ENCODE results near the gene TBX6. TPM values are rescaled to one million over a fixed set of nuclear protein-coding genes. Genes with fewer than 3 reads are reported as not detected.
A peak's percentile ranks its signal among the peaks of the same experiment; 100 is the strongest.

The TBX6 gene
- total RNA-seq, 1 experiment from 2014 or later = 1.6 TPM

GRCh38 chr16:30121741-30122571 is 30.2 kb upstream of the TBX6 start:
- Mint-ChIP-seq H3K27me3 (ENCODE audit: low read depth) (peaks cover 4% of the 10 kb centered on the region), H3K4me3 (peak overlapping the region; percentile 79 to 89), H3K9me3 (no peaks in the 10 kb centered on the region), H3K4me1 (peaks cover 8 to 14% of the 10 kb centered on the region in 2 experiments), H3K36me3 (ENCODE audit: insufficient read depth in 1 of 3, low read depth in 3 of 3) (peaks cover 0 to 26% (median 16%) of the 10 kb centered on the region in 3 experiments; a peak in 6 of 7 replicates), H3K27ac (peak overlapping the region; percentile 55 to 91 (median 88); a peak in 3 of 7 replicates)
- H3K56ac ChIP-seq (ENCODE audit: insufficient read length, low read depth, low read length) = no peak overlapping the region
- peak overlapping the region; percentile 52 for H3K4me2 ChIP-seq (ENCODE audit: insufficient read depth, insufficient read length, low read length)
- WGBS (ENCODE audit: extremely low coverage, insufficient read length, low lambda C conversion rate) = no CpG with 5 or more reads among the region's 31 CpGs
- H3K4ac ChIP-seq (ENCODE audit: low read depth, low read length) = no peak overlapping the region
- no peaks in the 10 kb centered on the region for H3K9me3 ChIP-seq (ENCODE audit: control insufficient read depth, low read depth, low read length)
- H2BK20ac ChIP-seq (ENCODE audit: low read depth, low read length, poor library complexity, severe bottlenecking) = no peak overlapping the region
- H3K18ac ChIP-seq (ENCODE audit: insufficient read length, low read depth, low read length) = no peak overlapping the region
- H3T11ph ChIP-seq (ENCODE audit: low read length) = no peak overlapping the region
- no peak overlapping the region for H2BK12ac ChIP-seq (ENCODE audit: insufficient read length, low read depth, low read length)
- no peak overlapping the region for H3K27ac ChIP-seq (ENCODE audit: insufficient read length, low read depth, low read length)
- no peak overlapping the region for H2AFZ ChIP-seq (ENCODE audit: low read length)
- no peak for TF ChIP-seq CTCF (conservative IDR thresholded peaks at IDR 0.05)
- H4K5ac ChIP-seq (ENCODE audit: insufficient read length, low read depth, low read length) = no peak overlapping the region
- H2BK120ac ChIP-seq (ENCODE audit: low read depth, low read length, poor library complexity, severe bottlenecking) = no peak overlapping the region
- no peaks in the 10 kb centered on the region for H3K4me1 ChIP-seq (ENCODE audit: insufficient read depth, low read length)
- no peak overlapping the region for H3K23ac ChIP-seq (ENCODE audit: insufficient read length, low read depth, low read length)
- H3K9ac ChIP-seq (ENCODE audit: extremely low read depth, insufficient read length, low read length) = no peak overlapping the region
- H3K14ac ChIP-seq (ENCODE audit: insufficient read depth, low read length) = no peak overlapping the region
- DNase-seq = peak; percentile 33
- peaks cover 3% of the 10 kb centered on the region for H3K23me2 ChIP-seq (ENCODE audit: insufficient read length, low read depth, low read length, poor library complexity, severe bottlenecking)
- no peaks in the 10 kb centered on the region for H4K20me1 ChIP-seq (ENCODE audit: control insufficient read depth, insufficient read depth, insufficient read length)
- H2AK5ac ChIP-seq (ENCODE audit: insufficient read length, low read length) = no peak overlapping the region
- H2BK15ac ChIP-seq (ENCODE audit: low read depth, low read length) = no peak overlapping the region
- no peak overlapping the region for H2BK5ac ChIP-seq (ENCODE audit: insufficient read length, low read length)
- H3K79me1 ChIP-seq (ENCODE audit: insufficient read depth, low read depth, low read length, poor library complexity, severe bottlenecking) = no peaks in the 10 kb centered on the region
- H3K27me3 ChIP-seq (ENCODE audit: insufficient read depth, low read length) = no peaks in the 10 kb centered on the region; the same call in 1 of the 2 replicates
- no peaks in the 10 kb centered on the region for H3K79me2 ChIP-seq (ENCODE audit: insufficient read depth, low read length)
- H4K8ac ChIP-seq (replicated peaks; ENCODE audit: insufficient read length, low read depth, low read length) = no peak overlapping the region
- H4K91ac ChIP-seq (ENCODE audit: insufficient read length, low read depth, low read length) = no peak overlapping the region

Measured in H9 (cell line).